Activated CD4-positive, CD25-positive, alpha-beta regulatory T cell treated with anti-CD3 and anti-CD28 coated beads, Interleukin-2, amount 50 U/mL, for 72 hours (primary cell): ENCODE results near the gene TBC1D21.
"Not testable (repeated sequence)": the region's sequence is repeated elsewhere in the genome, so short reads cannot be mapped to it uniquely, and the experiment has no call there.

Experiments used
- DNase-seq: peaks from one replicate; pipeline ENCODE4 v3.0.0; 2021

Gene TBC1D21

DNA sequence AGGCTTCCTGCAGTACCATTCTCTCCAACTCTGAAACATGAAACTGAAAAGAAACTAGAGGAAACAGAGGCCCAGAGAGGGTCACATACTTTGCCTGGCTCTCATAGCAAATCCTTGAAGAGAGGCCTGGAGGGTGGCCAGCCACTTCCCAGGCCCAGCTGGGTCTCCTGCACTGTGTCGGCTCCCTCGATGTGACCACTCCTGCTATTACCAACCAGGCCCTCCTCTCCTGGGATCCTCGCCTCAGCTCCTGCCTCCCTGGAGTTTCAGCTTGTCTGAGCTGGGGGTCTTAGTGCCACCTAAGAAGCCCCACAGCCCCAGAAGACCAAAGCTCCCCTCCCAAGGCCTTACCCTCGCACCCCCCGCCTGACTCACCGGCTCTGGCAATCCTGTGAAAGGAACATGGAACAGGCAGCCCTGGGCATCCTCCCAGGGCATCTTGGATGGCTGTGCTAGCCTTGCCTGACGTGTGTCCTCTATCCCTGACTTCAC lies 57.5 kb downstream of the TBC1D21 start:
- DNase-seq, result no peak

DNA sequence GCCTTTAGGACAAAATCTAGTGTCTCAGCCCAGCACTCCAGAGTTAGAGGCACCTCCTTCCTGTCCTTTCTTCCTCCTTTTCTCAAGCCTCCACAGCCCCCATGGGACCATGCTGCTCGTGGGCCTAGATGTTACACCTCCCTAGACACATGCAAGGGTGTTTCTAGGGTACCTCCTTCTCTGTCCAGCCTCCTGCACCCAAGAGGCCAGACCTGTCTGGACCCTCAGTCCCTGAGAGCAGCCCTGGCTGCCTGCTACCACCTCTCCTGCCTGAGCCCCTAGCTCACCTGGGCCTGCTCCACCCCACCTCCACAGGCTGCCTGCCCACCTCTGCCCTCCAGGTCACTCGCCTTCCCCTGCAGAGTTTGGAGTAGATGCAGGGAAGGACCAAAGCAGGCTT lies 58.1 kb downstream of the TBC1D21 start:
- DNase-seq, result no peak

DNA sequence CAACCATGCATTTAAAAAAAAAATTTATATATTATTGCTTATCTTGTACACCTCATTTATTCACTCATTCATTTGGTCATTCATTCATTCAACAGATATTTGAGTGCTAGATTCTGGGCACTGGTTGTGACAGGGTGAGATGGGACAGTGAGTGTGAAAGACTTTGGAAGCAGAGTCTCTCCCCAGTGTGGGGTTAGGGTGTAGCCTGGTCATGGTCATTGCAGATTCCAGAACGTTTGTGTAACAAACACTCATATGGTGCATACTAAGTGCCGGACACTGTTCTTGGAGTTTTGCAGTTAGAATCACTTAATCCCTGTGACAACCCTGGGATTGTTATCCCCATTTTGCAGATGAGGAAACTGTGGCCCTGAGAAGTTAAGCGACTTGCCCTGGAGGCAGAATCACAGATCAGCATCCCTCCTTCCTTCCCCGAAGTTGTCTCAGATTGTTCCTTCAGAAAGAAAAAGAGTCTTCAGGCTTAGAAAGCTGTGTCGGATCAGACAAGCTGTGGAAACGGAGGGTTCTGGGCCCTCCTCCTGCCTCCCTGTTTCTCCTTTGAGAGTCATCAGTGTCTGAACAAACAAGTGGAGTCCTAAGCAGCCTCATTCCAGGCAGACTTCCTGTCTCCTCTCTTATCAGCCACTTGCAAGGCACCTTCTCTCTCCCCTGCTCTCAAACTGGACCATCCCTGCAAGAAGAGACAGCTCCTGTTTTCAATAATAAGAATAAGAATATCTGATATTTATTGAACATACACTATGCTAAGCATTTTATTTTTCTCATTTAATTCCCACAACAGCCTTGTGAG lies 59.2 kb downstream of the TBC1D21 start:
- no peak for DNase-seq

DNA sequence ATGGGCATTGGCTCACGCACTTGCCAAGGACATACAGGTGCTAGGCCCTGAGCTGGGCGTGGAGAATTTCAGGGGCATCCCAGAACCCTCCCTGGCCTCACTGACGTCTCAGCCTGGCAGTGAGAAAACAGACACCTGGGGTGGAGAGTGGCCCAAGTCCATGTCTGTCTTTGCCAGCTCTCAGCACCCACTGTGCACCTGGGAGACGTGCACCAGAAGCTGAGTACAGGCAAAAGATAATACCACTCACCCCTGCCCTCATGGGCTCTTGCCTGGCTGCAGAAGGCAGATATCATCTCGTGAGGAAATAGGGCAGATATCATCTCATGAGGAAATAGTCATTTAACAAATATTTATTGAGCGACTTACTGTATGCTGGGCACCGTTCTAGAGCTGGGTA lies 60.9 kb downstream of the TBC1D21 start:
- no peak for DNase-seq

DNA sequence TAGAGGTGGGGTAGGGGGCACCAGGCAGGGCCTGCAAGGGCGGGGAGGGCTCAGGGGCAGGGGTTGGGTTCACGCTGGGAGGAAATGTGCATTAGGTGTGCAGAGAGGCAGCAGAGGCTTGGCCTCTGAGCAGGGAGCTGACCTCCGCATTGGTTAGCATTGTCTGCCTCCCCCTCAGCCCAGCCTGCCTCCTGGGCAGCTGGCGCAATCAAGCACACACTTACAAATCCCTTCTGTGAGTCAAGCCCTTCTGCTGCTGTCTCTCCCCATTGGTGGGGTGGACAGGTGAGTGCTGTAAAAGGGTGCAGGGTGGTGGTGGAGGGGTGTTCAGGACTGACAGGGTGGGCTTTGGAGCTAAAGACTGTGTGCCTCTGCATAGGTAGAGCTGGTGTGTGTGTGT lies 62.2 kb downstream of the TBC1D21 start:
- DNase-seq, result no peak

DNA sequence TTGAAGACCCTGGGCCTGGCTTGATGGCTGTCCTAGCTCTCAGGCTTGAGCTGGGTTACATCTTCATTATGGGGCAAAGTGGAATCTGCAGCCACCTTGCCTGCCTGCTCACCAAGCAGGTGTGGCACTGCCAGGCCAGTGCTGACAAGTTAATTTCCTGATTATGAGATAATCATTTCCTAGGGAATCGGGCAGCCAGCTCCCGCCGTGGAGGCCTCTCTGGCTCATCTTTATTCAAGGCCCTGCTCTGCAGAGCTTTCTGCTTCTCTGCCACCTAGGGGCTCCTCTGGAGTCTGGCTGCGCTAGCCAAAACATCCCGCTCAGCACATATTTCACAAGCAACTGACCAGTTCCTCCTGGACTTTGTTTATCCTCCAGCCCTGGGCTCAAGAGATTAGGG lies 62.8 kb downstream of the TBC1D21 start:
- DNase-seq, result no peak

DNA sequence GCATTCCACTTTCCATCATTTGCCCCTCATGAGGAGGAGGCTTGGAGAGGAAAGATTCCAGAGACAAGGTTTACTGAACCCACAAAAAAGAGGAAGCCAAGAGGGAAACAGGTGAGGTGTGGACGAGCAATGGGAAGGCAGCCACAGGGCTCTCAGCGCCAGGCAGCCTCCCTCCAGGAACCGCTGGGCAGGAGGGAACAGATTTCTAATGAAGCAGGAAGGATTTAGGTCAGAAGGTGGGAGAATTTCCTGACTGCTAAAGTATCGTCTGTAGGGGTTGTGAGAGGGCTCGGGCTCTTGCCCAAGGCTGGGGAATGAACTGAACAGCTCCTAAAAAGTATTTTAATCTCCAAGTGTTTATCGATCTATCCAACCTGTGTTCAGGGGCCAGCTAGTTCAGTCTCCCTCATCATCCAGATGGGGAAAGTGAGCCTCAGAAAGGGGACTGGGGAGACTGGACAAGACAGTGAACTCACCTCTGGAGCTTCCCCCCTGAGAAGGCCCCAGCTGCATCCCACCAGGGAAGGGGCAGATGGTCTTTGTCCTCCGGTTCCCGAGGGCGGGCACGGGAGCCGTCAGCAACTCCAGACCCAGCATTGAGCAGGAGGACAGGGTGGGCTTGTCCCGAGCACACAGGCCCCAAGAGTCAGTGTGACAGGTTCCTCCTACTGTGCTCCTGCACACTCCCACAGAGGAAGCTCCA lies 63.4 kb downstream of the TBC1D21 start:
- DNase-seq, result no peak

DNA sequence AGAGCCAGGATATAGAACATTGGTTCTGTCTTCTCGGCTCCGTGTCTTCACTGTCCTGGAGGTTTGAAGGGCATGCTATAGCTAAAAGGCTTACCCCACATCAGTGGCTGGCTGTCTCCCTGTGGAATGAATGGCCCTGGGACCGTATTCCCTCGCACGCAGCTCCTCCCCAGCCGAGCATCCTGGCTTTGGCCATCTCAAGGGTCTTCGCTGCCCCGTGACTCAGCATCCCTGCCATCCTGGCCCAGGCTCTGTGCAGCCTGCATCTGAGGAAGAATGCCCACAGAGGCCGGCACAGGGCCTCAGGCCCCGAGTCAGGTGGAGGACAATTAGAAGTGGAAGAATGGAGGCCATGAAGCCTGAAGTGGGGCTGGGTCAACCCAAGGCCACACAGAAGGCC lies 63.9 kb downstream of the TBC1D21 start:
- no peak for DNase-seq

DNA sequence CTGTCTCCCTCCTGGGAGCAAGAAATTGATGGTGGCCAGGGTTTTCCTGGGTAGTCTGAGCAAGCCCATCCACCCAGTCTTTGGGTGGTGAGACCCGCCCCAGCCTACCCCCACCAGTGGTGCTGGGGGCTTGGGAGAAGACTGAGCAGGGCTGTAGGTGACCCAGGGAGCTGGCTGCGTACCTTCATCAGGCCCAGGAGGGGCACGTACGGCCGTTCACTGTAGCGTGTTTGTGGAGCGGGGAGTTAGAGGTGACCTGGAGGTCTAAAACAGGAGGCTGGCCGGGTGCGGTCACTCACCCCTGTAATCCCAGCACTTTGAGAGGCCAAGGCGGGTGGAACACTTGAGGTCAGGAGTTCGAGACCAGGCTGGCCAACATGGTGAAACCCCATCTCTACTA lies 64.4 kb downstream of the TBC1D21 start:
- no peak for DNase-seq

DNA sequence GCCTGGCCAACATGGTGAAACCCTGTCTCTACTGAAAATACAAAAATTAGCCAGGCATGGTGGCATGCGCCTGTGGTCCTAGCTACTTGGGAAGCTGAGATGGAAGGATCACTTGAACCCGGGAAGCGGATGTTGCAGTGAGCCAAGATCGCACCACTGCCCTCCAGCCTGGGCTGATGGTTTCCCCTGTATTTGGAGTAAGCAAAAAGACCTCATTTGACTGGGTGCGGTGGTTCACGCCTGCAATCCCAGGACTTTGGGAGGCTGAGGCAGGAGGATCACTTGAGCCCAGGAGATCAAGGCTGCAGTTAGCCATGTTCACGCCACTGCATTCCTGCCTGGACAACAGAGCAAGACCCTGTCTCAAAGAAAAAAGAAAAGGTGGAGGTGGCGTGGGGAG lies 65.2 kb downstream of the TBC1D21 start:
- DNase-seq, result not testable (repeated sequence)
